ENCODE data around the gene C18orf54. TPM values are rescaled to one million over a fixed set of nuclear protein-coding genes. Genes with fewer than 3 reads are reported as not detected.

Gene C18orf54
- total and polyA plus RNA-seq, 9 of the 15 experiments (the other 6 are each of a cell fraction or from before 2014, with no cell fraction given), result 3.0 to 8.7 (median 4.3) TPM

DNA sequence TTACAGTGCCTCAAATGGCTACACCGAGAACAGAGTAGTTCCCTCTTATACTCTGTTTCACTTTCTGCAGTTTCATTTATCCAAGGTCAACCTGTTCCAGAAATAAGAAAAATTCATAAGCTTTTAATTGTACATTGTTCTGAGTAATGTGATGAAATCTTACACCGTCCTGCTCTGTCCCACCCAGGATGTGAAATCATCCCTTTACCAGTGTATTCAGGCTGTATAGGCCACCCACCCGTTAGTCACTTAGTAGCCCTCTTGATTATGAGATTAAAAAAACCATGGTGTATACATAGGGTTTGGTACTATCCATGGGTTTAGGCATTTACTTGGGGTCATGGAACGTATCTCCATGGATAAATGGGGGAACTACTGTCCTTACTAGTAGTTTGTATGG is 29.9 kb upstream of the C18orf54 start (continued):
- TF ChIP-seq, protein P1, sequence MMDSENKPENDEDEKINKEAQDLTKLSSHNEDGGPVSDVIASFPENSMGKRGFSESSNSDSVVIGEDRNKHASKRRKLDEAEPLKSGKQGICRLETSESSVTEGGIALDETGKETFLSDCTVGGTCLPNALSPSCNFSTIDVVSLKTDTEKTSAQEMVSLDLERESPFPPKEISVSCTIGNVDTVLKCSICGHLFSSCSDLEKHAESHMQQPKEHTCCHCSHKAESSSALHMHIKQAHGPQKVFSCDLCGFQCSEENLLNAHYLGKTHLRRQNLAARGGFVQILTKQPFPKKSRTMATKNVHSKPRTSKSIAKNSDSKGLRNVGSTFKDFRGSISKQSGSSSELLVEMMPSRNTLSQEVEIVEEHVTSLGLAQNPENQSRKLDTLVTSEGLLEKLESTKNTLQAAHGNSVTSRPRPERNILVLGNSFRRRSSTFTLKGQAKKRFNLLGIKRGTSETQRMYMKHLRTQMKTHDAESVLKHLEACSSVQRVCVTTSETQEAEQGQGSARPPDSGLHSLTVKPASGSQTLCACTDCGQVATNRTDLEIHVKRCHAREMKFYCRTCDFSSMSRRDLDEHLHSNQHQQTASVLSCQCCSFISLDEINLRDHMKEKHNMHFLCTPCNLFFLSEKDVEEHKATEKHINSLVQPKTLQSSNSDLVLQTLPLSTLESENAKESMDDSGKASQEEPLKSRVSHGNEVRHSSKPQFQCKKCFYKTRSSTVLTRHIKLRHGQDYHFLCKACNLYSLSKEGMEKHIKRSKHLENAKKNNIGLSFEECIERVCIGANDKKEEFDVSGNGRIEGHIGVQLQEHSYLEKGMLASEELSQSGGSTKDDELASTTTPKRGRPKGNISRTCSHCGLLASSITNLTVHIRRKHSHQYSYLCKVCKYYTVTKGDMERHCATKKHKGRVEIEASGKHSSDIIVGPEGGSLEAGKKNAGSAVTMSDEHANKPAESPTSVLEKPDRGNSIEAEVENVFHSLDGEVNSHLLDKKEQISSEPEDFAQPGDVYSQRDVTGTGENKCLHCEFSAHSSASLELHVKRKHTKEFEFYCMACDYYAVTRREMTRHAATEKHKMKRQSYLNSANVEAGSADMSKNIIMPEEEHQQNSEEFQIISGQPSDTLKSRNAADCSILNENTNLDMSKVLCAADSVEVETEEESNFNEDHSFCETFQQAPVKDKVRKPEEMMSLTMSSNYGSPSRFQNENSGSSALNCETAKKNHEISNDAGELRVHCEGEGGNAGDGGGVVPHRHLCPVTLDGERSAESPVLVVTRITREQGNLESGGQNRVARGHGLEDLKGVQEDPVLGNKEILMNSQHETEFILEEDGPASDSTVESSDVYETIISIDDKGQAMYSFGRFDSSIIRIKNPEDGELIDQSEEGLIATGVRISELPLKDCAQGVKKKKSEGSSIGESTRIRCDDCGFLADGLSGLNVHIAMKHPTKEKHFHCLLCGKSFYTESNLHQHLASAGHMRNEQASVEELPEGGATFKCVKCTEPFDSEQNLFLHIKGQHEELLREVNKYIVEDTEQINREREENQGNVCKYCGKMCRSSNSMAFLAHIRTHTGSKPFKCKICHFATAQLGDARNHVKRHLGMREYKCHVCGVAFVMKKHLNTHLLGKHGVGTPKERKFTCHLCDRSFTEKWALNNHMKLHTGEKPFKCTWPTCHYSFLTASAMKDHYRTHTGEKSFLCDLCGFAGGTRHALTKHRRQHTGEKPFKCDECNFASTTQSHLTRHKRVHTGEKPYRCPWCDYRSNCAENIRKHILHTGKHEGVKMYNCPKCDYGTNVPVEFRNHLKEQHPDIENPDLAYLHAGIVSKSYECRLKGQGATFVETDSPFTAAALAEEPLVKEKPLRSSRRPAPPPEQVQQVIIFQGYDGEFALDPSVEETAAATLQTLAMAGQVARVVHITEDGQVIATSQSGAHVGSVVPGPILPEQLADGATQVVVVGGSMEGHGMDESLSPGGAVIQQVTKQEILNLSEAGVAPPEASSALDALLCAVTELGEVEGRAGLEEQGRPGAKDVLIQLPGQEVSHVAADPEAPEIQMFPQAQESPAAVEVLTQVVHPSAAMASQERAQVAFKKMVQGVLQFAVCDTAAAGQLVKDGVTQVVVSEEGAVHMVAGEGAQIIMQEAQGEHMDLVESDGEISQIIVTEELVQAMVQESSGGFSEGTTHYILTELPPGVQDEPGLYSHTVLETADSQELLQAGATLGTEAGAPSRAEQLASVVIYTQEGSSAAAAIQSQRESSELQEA (IDR thresholded peaks at IDR 0.05; ENCODE audit: low read depth), result no peak
- TF ChIP-seq, protein P2, sequence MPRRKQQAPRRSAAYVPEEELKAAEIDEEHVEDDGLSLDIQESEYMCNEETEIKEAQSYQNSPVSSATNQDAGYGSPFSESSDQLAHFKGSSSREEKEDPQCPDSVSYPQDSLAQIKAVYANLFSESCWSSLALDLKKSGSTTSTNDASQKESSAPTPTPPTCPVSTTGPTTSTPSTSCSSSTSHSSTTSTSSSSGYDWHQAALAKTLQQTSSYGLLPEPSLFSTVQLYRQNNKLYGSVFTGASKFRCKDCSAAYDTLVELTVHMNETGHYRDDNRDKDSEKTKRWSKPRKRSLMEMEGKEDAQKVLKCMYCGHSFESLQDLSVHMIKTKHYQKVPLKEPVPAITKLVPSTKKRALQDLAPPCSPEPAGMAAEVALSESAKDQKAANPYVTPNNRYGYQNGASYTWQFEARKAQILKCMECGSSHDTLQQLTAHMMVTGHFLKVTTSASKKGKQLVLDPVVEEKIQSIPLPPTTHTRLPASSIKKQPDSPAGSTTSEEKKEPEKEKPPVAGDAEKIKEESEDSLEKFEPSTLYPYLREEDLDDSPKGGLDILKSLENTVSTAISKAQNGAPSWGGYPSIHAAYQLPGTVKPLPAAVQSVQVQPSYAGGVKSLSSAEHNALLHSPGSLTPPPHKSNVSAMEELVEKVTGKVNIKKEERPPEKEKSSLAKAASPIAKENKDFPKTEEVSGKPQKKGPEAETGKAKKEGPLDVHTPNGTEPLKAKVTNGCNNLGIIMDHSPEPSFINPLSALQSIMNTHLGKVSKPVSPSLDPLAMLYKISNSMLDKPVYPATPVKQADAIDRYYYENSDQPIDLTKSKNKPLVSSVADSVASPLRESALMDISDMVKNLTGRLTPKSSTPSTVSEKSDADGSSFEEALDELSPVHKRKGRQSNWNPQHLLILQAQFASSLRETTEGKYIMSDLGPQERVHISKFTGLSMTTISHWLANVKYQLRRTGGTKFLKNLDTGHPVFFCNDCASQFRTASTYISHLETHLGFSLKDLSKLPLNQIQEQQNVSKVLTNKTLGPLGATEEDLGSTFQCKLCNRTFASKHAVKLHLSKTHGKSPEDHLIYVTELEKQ (CRISPR knock-in tag; IDR thresholded peaks at IDR 0.05), result no peak
- TF ChIP-seq EHMT2 (IDR thresholded peaks at IDR 0.05) (no peak), CREM (IDR thresholded peaks at IDR 0.05; ENCODE audit: low read depth) (no peak), SPI1 (IDR thresholded peaks at IDR 0.05; ENCODE audit: borderline replicate concordance, low read depth, low read length) (no peak)

All from K562 (cell line).